Liver (tissue), 3 donors: ENCODE results near the gene IER3IP1.

Experiments
- GABPA ChIP-seq, 2 donors: IDR thresholded peaks in 1 of 2; conservative IDR thresholded peaks in 1 of 2; 2 replicates each; pipeline ENCODE4 v1.6.1; 2016; ENCODE audit warnings: antibody characterized with exemption in 2 of 2, mild to moderate bottlenecking in 1 of 2, moderate library complexity in 1 of 2
- RAD21 ChIP-seq, 2 donors: IDR thresholded peaks; 2 replicates each; pipeline ENCODE4 v1.6.1; 2016; ENCODE audit warnings: antibody characterized with exemption in 2 of 2, mild to moderate bottlenecking in 2 of 2
- REST ChIP-seq: IDR thresholded peaks from 2 replicates; pipeline ENCODE4 v1.6.1; 2016; ENCODE audit warnings: antibody characterized with exemption, mild to moderate bottlenecking
- SP1 ChIP-seq: IDR thresholded peaks from 2 replicates; pipeline ENCODE4 v1.6.1; 2018; ENCODE audit warnings: antibody characterized with exemption, mild to moderate bottlenecking
- TAF1 ChIP-seq: conservative IDR thresholded peaks from 2 replicates; pipeline ENCODE4 v1.6.1; 2016; ENCODE audit warnings: antibody characterized with exemption, mild to moderate bottlenecking
- TF ChIP-seq, protein P1 (sequence below): IDR thresholded peaks from 2 replicates; pipeline ENCODE4 v1.6.1; 2016; ENCODE audit warnings: antibody characterized with exemption
- TF ChIP-seq, protein P2 (sequence below): fragments of 150-350 bp; IDR thresholded peaks from 2 replicates; pipeline ENCODE4 v1.5.1; 2017; ENCODE audit warnings: improper control_type of control experiment, low read depth, low read length; ENCODE audit not compliant: missing input control
- TF ChIP-seq, protein P3 (sequence below): IDR thresholded peaks from 2 replicates; pipeline ENCODE4 v1.6.1; 2016; ENCODE audit warnings: antibody characterized with exemption
- donor health status: healthy.
- donor health status: healthy.

DNA sequence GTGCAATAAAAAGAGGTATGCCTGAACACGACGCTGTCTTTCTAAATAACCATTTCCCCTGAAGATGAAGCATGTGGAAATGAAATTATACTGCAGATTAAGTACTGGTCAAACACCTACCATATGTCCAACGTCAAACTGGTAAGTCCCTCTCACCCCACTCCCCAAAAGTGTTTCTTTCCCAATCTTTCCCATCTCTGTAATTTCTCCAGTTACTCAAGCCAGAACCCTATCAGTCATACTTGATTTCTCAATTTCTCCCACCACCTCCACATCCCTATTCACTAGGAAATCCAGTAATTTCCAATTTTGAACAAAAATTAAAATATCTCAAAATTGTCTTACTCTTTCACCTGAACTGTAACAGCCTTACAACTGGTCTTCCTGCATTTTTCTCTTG, 55.0 kb downstream of the IER3IP1 start:
- TF ChIP-seq, protein P1, sequence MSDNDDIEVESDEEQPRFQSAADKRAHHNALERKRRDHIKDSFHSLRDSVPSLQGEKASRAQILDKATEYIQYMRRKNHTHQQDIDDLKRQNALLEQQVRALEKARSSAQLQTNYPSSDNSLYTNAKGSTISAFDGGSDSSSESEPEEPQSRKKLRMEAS, result no peak
- TF ChIP-seq, protein P2, sequence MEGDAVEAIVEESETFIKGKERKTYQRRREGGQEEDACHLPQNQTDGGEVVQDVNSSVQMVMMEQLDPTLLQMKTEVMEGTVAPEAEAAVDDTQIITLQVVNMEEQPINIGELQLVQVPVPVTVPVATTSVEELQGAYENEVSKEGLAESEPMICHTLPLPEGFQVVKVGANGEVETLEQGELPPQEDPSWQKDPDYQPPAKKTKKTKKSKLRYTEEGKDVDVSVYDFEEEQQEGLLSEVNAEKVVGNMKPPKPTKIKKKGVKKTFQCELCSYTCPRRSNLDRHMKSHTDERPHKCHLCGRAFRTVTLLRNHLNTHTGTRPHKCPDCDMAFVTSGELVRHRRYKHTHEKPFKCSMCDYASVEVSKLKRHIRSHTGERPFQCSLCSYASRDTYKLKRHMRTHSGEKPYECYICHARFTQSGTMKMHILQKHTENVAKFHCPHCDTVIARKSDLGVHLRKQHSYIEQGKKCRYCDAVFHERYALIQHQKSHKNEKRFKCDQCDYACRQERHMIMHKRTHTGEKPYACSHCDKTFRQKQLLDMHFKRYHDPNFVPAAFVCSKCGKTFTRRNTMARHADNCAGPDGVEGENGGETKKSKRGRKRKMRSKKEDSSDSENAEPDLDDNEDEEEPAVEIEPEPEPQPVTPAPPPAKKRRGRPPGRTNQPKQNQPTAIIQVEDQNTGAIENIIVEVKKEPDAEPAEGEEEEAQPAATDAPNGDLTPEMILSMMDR, result no peak
- TF ChIP-seq GABPA (IDR thresholded peaks at IDR 0.05 in 1 of 2, conservative IDR thresholded peaks at IDR 0.05 in 1 of 2) (no peak), SP1 (no peak), REST (no peak), TAF1 (no peak), RAD21 (IDR thresholded peaks at IDR 0.05) (no peak)
- TF ChIP-seq, protein P3, sequence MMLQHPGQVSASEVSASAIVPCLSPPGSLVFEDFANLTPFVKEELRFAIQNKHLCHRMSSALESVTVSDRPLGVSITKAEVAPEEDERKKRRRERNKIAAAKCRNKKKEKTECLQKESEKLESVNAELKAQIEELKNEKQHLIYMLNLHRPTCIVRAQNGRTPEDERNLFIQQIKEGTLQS, result no peak
